HFFc6 (cell line): ENCODE measurements around the gene RFX1. TPM values are rescaled to one million over a fixed set of nuclear protein-coding genes. Genes with fewer than 3 reads are reported as not detected.

Source experiments
- DNase-seq: peaks from one replicate; pipeline ENCODE4 v3.0.0-alpha.2; 2018
- H3K27ac Mint-ChIP-seq: 2 replicates; pipeline ENCODE4 v1.8.0; 2020; ENCODE audit warnings: mild to moderate bottlenecking, mixed read lengths
- H3K27me3 Mint-ChIP-seq: 2 replicates; pipeline ENCODE4 v1.8.0; 2021; ENCODE audit warnings: mild to moderate bottlenecking, moderate library complexity, mixed read lengths; ENCODE audit not compliant: insufficient read depth
- H3K36me3 Mint-ChIP-seq: 2 replicates; pipeline ENCODE4 v1.8.0; 2021; ENCODE audit warnings: low read depth, mixed read lengths
- H3K4me1 Mint-ChIP-seq: 2 replicates; pipeline ENCODE4 v1.8.0; 2020; ENCODE audit warnings: low read depth, mixed read lengths
- H3K4me3 Mint-ChIP-seq: 2 replicates; pipeline ENCODE4 v1.8.0; 2020; ENCODE audit warnings: mild to moderate bottlenecking, moderate library complexity, mixed read lengths
- H3K9me3 Mint-ChIP-seq: 2 replicates; pipeline ENCODE4 v1.8.0; 2020; ENCODE audit warnings: mild to moderate bottlenecking, mixed read lengths
- CTCF ChIP-seq: fragments of 200-600 bp; sonication (generic); IDR thresholded peaks from 2 replicates; pipeline ENCODE4 v1.5.0; 2021; ENCODE audit warnings: antibody characterized with exemption, mild to moderate bottlenecking
- total RNA-seq, 6 experiments: library from RNA; stranded (reverse); fragmentation: NEBNext Ultra II Directional; extraction: Animal tissue kit (Norgen Biotek cat#: 25700); gene quantifications; 2 replicates in 1 of 6; 3 replicates in 5 of 6; pipeline ENCODE4 v1.2.3, GENCODE V29; 2021

The RFX1 gene
- total RNA-seq, 6 experiments from 2014 or later: 11.6 to 13.0 (median 12.2) TPM

- Mint-ChIP-seq H3K4me3 (no peak overlapping the region), H3K27me3 (no peaks in the 10 kb centered on the region), H3K9me3 (no peaks in the 10 kb centered on the region), H3K27ac (no peak overlapping the region), H3K36me3 (peaks cover 14% of the 10 kb centered on the region), H3K4me1 (no peaks in the 10 kb centered on the region)
- no peak for TF ChIP-seq CTCF
- no peak for DNase-seq
These were observed 74.5 kb downstream of the RFX1 start for GRCh38 chr19:13931391-13932148.

GRCh38 chr19:13930402-13930801, 75.7 kb downstream of the RFX1 start:
- Mint-ChIP-seq H3K36me3 (peaks cover 16% of the 10 kb centered on the region), H3K9me3 (no peaks in the 10 kb centered on the region), H3K27me3 (no peaks in the 10 kb centered on the region), H3K4me3 (no peak overlapping the region), H3K4me1 (no peaks in the 10 kb centered on the region), H3K27ac (no peak overlapping the region)
- no peak for TF ChIP-seq CTCF
- DNase-seq: no peak

GRCh38 chr19:13929956-13930355, 76.2 kb downstream of the RFX1 start:
- Mint-ChIP-seq H3K27ac (no peak overlapping the region), H3K36me3 (peaks cover 19% of the 10 kb centered on the region), H3K4me3 (no peak overlapping the region), H3K4me1 (no peaks in the 10 kb centered on the region), H3K9me3 (no peaks in the 10 kb centered on the region), H3K27me3 (no peaks in the 10 kb centered on the region; the same call in 1 of the 2 replicates)
- no peak for DNase-seq
- no peak for TF ChIP-seq CTCF

GRCh38 chr19:13929340-13929739, 76.8 kb downstream of the RFX1 start:
- Mint-ChIP-seq H3K9me3 (no peaks in the 10 kb centered on the region), H3K27ac (no peak overlapping the region), H3K36me3 (peaks cover 23% of the 10 kb centered on the region), H3K4me1 (no peaks in the 10 kb centered on the region), H3K27me3 (no peaks in the 10 kb centered on the region; the same call in 1 of the 2 replicates), H3K4me3 (no peak overlapping the region)
- no peak for DNase-seq
- TF ChIP-seq CTCF: no peak

GRCh38 chr19:13926715-13927114, 79.4 kb downstream of the RFX1 start:
- no peaks in the 10 kb centered on the region for H3K9me3 Mint-ChIP-seq
- no peaks in the 10 kb centered on the region; the same call in none of the 2 replicates for H3K27me3 Mint-ChIP-seq
- H3K36me3 Mint-ChIP-seq: peaks cover 39% of the 10 kb centered on the region
- no peak overlapping the region for H3K27ac Mint-ChIP-seq
- no peaks in the 10 kb centered on the region for H3K4me1 Mint-ChIP-seq
- DNase-seq: no peak
- TF ChIP-seq CTCF: no peak
- H3K4me3 Mint-ChIP-seq: no peak overlapping the region
